ENCODE measurements around the gene DNAJC18. TPM values are rescaled to one million over a fixed set of nuclear protein-coding genes. Genes with fewer than 3 reads are reported as not detected.

The DNAJC18 gene
- total and polyA plus RNA-seq, 2 of the 8 experiments (the other 6 are each of a cell fraction or from before 2014, with no cell fraction given) = 7.8 to 29.2 TPM

DNA sequence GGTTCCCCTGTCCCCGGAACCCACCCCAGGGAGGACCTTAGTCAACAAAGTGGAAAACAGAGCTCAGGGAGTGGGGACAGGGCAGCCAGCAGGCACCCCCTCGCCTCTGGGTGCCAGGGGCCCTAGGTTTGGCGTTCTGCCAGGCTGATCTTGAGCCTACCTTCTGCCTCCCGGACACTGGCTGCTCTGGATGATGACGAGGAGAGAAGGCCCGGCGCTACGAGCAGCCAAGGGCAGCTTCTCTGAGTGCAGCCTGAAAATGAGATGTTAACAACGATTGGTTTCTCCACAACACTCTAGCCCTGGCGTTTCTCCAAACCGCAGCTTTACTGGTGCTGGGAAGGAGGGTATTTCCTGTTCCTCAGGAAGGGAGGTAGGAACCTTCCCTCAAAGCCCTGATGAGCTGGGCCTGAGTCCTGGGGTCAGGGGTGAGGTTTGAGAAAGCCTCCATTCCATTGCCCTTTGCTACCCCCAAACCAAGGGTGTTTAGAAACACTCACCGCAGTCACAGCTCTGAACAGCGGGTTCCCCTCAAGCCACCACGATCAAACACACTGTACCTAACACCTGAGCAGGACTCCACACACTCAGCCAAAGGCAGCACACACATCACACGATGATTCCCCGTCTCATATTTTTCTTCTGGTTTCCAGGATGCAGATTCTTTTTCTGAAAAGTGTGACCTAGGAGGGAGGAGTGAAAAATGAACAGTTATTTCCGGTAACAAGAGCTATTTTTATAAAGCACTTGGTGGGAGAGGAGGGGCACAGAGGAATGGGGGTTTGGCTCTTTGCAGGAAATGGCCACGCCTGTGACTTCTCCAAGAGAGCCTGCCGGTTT, 42.9 kb upstream of the DNAJC18 start, which contains the start of gene STING1 (continued):
- TF ChIP-seq CHD1 (IDR thresholded peaks at IDR 0.05; ENCODE audit: low read depth, low read length) (no peak), SP4 (IDR thresholded peaks at IDR 0.05; ENCODE audit: low read length) (no peak), EGR1 (IDR thresholded peaks at IDR 0.05; ENCODE audit: borderline replicate concordance, low read depth, low read length) (no peak), CHD2 (IDR thresholded peaks at IDR 0.05; ENCODE audit: low read length) (no peak), TEAD4 (IDR thresholded peaks at IDR 0.05; ENCODE audit: low read depth, low read length) (no peak)
